ENCODE data around the gene SRSF8.
"Not testable (repeated sequence)": the region's sequence is repeated elsewhere in the genome, so short reads cannot be mapped to it uniquely, and the experiment has no call there.

Gene SRSF8

DNA sequence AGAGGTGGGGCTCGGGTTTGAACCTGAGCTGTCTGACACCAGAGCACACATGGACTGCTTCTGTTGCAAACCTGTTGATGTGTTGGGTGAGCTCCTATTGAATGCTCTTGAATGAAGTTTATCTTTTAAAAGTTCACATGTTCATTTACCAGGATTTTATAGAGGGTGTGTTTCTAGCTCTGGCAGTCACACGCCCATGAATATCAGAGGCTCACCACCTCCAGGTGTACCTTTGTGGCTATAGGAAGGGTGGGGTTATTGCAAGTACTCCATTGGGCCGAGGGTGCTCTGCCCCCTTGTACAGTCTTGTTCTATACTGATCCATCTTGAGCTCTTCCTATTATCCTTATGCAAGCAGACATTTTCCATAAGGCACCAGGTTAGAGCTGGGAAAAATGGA, 32.1 kb downstream of the SRSF8 start:
- DNase-seq, result no peak

GRCh38 chr11:95100191-95100648, 33.5 kb downstream of the SRSF8 start:
- DNase-seq, result no peak

GRCh38 chr11:95100856-95101507, 34.3 kb downstream of the SRSF8 start:
- no peak for DNase-seq

- DNase-seq, result no peak
Observed at GRCh38 chr11:95101935-95102334, 35.2 kb downstream of the SRSF8 start.

DNA sequence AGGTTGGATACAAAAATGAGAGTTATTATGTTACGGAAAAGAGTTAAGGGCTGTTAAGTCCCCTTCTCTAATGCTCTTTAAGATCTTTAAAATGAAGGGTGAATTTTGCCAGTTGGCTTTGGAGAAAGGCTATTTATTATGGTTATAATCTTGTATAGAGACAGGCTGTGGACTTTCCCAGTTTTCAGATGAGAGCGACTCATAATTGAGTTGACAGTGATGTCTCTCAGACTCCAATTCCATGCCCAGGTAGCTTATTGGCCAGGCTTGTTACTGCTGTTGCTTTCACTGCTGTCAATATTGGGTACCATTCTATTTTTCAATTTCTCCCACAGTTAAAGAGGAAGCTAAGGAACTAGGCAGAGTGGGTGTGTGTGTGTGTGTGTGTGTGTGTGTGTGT, 36.0 kb downstream of the SRSF8 start:
- DNase-seq, result no peak

GRCh38 chr11:95103701-95104100, 37.0 kb downstream of the SRSF8 start:
- no peak for DNase-seq

DNA sequence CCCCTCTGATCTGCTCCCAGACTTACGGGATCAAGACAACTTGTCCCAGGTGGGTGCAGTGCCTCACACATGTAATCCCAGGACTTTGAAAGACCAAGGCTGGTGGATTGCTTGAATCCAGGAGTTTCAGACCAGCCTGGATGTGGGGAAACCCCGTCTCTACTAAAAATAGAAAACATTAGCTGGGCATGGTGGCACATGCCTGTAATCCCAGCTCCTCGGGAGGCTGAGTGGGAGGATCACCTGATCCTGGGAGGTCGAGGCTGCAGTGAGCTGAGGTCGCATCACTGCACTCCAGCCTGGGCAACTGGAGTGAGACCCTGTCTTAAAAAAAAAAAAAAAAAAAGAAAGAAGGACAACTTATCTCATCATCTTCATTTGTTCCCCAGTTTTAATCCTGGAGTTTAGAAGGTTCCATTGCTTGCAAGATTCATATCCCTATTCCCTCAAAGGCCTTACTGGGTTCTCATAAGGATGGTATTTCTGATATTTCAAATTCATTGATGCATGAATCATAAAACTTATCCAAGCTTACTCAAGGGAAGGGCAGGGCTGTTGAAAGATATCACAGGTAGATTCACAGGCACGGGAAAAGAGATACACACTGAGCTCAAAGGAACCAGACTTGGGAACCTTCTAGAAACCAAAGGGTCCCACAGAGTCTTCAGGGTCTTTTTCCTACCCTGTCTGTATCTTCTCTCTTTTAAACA, 37.6 kb downstream of the SRSF8 start:
- DNase-seq, result no peak

DNA sequence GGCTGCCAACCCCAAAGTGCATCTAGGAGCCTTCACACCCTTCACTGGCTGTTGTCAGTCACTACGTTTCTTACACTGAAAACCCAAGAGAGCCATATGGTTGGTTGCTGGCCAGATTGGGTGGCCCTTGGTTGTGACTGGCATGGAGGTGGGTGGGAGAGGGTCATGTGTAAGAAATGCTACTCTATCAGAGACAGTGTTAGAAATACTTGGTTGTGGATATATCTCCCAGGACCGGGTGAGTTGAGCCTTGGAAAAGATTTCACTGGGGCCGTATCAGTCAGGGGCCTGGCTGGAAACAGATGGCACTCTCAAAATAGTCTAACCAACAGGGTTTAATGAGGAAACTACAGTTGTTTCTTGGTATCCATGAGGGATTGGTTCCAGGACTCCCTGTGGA, 38.1 kb downstream of the SRSF8 start:
- no peak for DNase-seq

DNA sequence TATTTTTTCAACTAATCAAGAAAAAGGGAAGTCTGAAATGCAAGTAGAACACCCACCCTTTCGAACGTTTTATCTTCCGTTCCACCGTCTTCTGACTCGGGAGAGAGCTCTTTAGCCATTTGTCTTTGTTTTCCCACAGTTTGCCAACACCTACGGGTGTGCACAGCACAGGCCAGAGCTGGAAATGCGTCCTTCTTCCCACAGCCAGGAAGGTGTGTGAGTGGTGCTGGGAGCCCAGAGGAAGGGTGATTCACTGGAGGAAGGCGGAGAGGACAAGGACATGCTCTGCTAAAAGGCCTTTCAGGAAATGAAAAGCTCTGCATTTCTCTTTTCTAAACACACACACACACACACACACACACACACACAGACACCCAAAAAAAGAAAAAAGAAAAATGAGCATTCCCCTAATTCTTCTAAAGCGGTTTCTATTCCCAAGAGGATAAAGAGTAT, 41.5 kb downstream of the SRSF8 start:
- DNase-seq, result no peak

GRCh38 chr11:95108671-95109551, 42.2 kb downstream of the SRSF8 start:
- DNase-seq, result no peak

GRCh38 chr11:95111471-95111870, 44.8 kb downstream of the SRSF8 start:
- not testable (repeated sequence) for DNase-seq

DNA sequence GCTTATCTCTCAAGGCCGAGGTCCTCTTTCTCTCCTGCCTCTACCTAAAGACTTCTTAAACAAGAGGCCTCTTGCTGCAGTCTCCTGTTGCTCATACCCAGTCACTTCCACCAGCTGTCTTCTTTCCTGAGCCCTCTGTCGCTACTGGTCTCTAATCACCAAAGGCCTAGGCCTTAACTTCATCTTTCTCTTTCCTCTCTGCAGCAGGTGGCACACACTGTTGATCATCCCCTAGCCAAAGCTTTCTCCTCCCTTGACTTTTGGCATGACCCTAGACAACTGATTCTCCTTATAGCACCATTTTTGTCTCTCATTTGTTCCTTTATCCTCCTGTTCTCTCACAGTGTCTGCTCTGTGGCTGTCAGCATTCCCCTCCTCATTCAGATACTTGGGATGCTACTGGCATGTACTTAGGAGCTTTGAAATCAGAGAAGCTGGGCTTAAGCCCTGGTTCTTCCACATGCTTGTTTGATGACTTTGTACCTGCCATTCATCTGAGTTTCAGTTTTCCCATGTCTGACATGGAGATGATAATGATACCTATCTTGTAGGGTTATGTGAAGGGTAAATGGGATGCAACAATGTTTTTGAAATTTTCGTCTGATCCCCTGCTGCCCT, 45.3 kb downstream of the SRSF8 start:
- DNase-seq, result no peak

- no peak for DNase-seq
Observed at GRCh38 chr11:95115597-95115996, 48.9 kb downstream of the SRSF8 start.

DNA sequence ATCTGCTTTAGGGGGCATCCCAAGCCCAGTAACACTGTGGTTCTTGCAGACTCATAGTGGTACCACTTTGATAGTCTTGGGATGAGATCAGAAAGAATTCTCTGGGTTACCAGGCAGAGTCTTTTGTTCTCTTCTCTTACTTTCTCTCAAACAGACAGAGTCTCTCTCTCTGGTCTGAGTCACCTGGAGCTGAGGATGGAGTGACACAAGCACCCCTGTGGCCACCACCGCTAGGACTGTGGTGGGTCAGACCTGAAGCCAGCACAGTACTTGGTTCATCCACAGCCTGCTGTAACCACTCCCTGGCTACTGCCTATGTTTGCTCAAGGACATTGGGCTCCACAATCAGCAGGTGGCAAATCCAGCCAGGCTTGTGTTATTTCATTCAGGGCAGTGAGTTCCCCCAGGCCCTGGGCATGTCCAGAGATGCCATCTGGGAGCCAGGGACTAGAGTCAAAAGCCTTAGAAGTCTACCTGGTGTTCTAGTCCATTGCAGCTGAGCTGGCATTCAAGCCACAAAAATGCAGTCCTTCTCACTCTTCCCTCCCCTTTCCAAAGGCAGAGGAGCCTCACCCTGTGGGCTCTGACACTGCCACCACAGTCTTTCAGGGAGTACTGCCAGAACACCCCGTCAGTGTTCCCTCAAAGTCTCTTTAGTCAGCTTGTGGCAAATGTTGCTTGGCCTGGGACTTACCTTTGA, 52.8 kb downstream of the SRSF8 start:
- DNase-seq, result no peak

Measured in NCI-H2081 treated with DMSO at 0.1 percent for 48 hours (cell line).